ENCODE measurements around the gene OR8S1. TPM values are rescaled to one million over a fixed set of nuclear protein-coding genes. Genes with fewer than 3 reads are reported as not detected.

OR8S1 gene
- total and polyA plus RNA-seq, 2 of the 8 experiments (the other 6 are each of a cell fraction or from before 2014, with no cell fraction given): not detected

DNA sequence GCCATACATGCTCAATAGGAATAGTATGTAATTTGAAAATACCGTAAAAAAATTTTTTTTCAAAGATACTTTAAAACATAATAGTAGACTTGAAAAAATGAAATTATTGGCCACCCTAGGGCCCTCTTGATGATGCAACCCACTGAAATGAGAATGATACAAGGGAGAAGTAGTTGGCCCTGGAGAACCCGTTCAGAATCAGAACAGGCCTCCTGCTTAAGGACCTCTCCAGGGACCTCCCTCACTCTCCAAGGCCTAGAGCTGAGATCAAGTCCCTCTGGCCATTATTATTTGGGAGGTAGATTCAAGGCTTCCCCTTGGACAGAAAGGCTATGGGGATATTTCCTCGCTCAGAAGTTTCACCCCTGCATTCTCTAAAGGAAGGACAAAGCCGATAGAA, 32.5 kb downstream of the OR8S1 start (continued):
- no peak for TF ChIP-seq NRF1 (IDR thresholded peaks at IDR 0.05; ENCODE audit: low read depth, low read length)
- TF ChIP-seq, protein P1, sequence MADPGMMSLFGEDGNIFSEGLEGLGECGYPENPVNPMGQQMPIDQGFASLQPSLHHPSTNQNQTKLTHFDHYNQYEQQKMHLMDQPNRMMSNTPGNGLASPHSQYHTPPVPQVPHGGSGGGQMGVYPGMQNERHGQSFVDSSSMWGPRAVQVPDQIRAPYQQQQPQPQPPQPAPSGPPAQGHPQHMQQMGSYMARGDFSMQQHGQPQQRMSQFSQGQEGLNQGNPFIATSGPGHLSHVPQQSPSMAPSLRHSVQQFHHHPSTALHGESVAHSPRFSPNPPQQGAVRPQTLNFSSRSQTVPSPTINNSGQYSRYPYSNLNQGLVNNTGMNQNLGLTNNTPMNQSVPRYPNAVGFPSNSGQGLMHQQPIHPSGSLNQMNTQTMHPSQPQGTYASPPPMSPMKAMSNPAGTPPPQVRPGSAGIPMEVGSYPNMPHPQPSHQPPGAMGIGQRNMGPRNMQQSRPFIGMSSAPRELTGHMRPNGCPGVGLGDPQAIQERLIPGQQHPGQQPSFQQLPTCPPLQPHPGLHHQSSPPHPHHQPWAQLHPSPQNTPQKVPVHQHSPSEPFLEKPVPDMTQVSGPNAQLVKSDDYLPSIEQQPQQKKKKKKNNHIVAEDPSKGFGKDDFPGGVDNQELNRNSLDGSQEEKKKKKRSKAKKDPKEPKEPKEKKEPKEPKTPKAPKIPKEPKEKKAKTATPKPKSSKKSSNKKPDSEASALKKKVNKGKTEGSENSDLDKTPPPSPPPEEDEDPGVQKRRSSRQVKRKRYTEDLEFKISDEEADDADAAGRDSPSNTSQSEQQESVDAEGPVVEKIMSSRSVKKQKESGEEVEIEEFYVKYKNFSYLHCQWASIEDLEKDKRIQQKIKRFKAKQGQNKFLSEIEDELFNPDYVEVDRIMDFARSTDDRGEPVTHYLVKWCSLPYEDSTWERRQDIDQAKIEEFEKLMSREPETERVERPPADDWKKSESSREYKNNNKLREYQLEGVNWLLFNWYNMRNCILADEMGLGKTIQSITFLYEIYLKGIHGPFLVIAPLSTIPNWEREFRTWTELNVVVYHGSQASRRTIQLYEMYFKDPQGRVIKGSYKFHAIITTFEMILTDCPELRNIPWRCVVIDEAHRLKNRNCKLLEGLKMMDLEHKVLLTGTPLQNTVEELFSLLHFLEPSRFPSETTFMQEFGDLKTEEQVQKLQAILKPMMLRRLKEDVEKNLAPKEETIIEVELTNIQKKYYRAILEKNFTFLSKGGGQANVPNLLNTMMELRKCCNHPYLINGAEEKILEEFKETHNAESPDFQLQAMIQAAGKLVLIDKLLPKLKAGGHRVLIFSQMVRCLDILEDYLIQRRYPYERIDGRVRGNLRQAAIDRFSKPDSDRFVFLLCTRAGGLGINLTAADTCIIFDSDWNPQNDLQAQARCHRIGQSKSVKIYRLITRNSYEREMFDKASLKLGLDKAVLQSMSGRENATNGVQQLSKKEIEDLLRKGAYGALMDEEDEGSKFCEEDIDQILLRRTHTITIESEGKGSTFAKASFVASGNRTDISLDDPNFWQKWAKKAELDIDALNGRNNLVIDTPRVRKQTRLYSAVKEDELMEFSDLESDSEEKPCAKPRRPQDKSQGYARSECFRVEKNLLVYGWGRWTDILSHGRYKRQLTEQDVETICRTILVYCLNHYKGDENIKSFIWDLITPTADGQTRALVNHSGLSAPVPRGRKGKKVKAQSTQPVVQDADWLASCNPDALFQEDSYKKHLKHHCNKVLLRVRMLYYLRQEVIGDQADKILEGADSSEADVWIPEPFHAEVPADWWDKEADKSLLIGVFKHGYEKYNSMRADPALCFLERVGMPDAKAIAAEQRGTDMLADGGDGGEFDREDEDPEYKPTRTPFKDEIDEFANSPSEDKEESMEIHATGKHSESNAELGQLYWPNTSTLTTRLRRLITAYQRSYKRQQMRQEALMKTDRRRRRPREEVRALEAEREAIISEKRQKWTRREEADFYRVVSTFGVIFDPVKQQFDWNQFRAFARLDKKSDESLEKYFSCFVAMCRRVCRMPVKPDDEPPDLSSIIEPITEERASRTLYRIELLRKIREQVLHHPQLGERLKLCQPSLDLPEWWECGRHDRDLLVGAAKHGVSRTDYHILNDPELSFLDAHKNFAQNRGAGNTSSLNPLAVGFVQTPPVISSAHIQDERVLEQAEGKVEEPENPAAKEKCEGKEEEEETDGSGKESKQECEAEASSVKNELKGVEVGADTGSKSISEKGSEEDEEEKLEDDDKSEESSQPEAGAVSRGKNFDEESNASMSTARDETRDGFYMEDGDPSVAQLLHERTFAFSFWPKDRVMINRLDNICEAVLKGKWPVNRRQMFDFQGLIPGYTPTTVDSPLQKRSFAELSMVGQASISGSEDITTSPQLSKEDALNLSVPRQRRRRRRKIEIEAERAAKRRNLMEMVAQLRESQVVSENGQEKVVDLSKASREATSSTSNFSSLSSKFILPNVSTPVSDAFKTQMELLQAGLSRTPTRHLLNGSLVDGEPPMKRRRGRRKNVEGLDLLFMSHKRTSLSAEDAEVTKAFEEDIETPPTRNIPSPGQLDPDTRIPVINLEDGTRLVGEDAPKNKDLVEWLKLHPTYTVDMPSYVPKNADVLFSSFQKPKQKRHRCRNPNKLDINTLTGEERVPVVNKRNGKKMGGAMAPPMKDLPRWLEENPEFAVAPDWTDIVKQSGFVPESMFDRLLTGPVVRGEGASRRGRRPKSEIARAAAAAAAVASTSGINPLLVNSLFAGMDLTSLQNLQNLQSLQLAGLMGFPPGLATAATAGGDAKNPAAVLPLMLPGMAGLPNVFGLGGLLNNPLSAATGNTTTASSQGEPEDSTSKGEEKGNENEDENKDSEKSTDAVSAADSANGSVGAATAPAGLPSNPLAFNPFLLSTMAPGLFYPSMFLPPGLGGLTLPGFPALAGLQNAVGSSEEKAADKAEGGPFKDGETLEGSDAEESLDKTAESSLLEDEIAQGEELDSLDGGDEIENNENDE (IDR thresholded peaks at IDR 0.05; ENCODE audit: insufficient replicate concordance, low read length): no peak
- no peak for TF ChIP-seq RFX5 (IDR thresholded peaks at IDR 0.05; ENCODE audit: borderline replicate concordance, low read depth, low read length)
- no peak for TF ChIP-seq SIRT6 (IDR thresholded peaks at IDR 0.05; ENCODE audit: low read length)

Data from H1 (cell line).